Ishikawa (cell line): ENCODE results near the gene RPL22L1.

Experiments used
- CEBPB ChIP-seq: IDR thresholded peaks from 2 replicates; pipeline ENCODE4 v1.6.1; 2012
- CREB1 ChIP-seq: IDR thresholded peaks from 2 replicates; pipeline ENCODE4 v1.6.1; 2012; ENCODE audit warnings: low read depth
- EGR1 ChIP-seq: IDR thresholded peaks from 2 replicates; pipeline ENCODE4 v1.6.1; 2012
- EP300 ChIP-seq: IDR thresholded peaks from 2 replicates; pipeline ENCODE4 v1.6.1; 2012; ENCODE audit warnings: borderline replicate concordance
- FOXM1 ChIP-seq: IDR thresholded peaks from 2 replicates; pipeline ENCODE4 v1.6.1; 2012; ENCODE audit warnings: low read depth, borderline replicate concordance
- MAX ChIP-seq: IDR thresholded peaks from 2 replicates; pipeline ENCODE4 v1.6.1; 2012
- NFIC ChIP-seq: IDR thresholded peaks from 2 replicates; pipeline ENCODE4 v1.6.1; 2012
- RAD21 ChIP-seq: IDR thresholded peaks from 2 replicates; pipeline ENCODE4 v1.6.1; 2012; ENCODE audit warnings: low read depth
- REST ChIP-seq: IDR thresholded peaks from 2 replicates; pipeline ENCODE4 v1.6.1; 2012; ENCODE audit warnings: low read depth, mild to moderate bottlenecking
- TAF1 ChIP-seq: IDR thresholded peaks from 2 replicates; pipeline ENCODE4 v1.6.1; 2012; ENCODE audit warnings: low read depth, mild to moderate bottlenecking
- TCF12 ChIP-seq: IDR thresholded peaks from 2 replicates; pipeline ENCODE4 v1.6.1; 2012; ENCODE audit warnings: low read depth
- TEAD4 ChIP-seq: IDR thresholded peaks from 2 replicates; pipeline ENCODE4 v1.6.1; 2012
- USF1 ChIP-seq: IDR thresholded peaks from 2 replicates; pipeline ENCODE4 v1.6.1; 2012
- YY1 ChIP-seq: IDR thresholded peaks from 2 replicates; pipeline ENCODE4 v1.6.1; 2012; ENCODE audit warnings: low read depth
- ZBTB7A ChIP-seq: IDR thresholded peaks from 2 replicates; pipeline ENCODE4 v1.6.1; 2012; ENCODE audit warnings: low read depth

RPL22L1 gene

GRCh38 chr3:170816841-170817240, 53.2 kb downstream of the RPL22L1 start:
- no peak for TF ChIP-seq RAD21
- no peak for TF ChIP-seq TEAD4
- no peak for TF ChIP-seq TCF12

GRCh38 chr3:170816341-170816740, 53.7 kb downstream of the RPL22L1 start:
- TF ChIP-seq TEAD4 = no peak
- TF ChIP-seq REST = no peak
- TF ChIP-seq TAF1 = no peak
- no peak for TF ChIP-seq ZBTB7A
- TF ChIP-seq FOXM1 = no peak
- TF ChIP-seq USF1 = no peak
- TF ChIP-seq RAD21 = no peak
- no peak for TF ChIP-seq CREB1
- TF ChIP-seq EP300 = no peak
- TF ChIP-seq MAX = no peak
- TF ChIP-seq YY1 = no peak
- TF ChIP-seq NFIC = no peak
- no peak for TF ChIP-seq CEBPB
- no peak for TF ChIP-seq TCF12
- TF ChIP-seq EGR1 = no peak

GRCh38 chr3:170815936-170816335, 54.1 kb downstream of the RPL22L1 start:
- no peak for TF ChIP-seq YY1
- no peak for TF ChIP-seq REST
- TF ChIP-seq NFIC = no peak
- TF ChIP-seq TEAD4 = no peak
- no peak for TF ChIP-seq USF1
- TF ChIP-seq EP300 = no peak
- TF ChIP-seq TCF12 = no peak
- TF ChIP-seq EGR1 = no peak
- TF ChIP-seq FOXM1 = no peak
- no peak for TF ChIP-seq CREB1
- no peak for TF ChIP-seq ZBTB7A
- no peak for TF ChIP-seq MAX

- TF ChIP-seq USF1 (no peak), CREB1 (no peak), REST (no peak), TCF12 (no peak), MAX (no peak), EGR1 (no peak), CEBPB (no peak), RAD21 (no peak), NFIC (no peak)
These were observed 54.7 kb downstream of the RPL22L1 start for GRCh38 chr3:170815340-170815739.
